ENCODE results near the gene PLVAP. TPM values are rescaled to one million over a fixed set of nuclear protein-coding genes. Genes with fewer than 3 reads are reported as not detected.

Gene PLVAP
- total and polyA plus RNA-seq, 2 donors from 2014 or later, result 148 to 195 TPM

- Histone ChIP-seq H3K9ac (ENCODE audit: low read length in 3 of 3) (no peak overlapping the region), H3K27me3 (ENCODE audit: control insufficient read depth, insufficient read depth, low read length) (no peaks in the 10 kb centered on the region), H3K4me1 (ENCODE audit: control insufficient read depth in 2 of 3, insufficient read depth in 2 of 3, low read depth in 1 of 3, low read length in 3 of 3) (peaks cover 0 to 19% (median 10%) of the 10 kb centered on the region in 3 donors), H3K27ac (ENCODE audit: low read depth in 2 of 2, low read length in 2 of 2) (peak overlapping the region in 1 of 2 donors; percentile 43), H3K4me3 (ENCODE audit: low read length in 3 of 3) (peak overlapping the region in 1 of 3 donors; percentile 66), H3K9me3 (ENCODE audit: control insufficient read depth in 2 of 3, insufficient read depth in 1 of 3, low read length in 3 of 3) (no peaks in the 10 kb centered on the region), H3K36me3 (ENCODE audit: control insufficient read depth in 2 of 3, insufficient read depth in 3 of 3, low read length in 3 of 3) (no peaks in the 10 kb centered on the region)
- FAIRE-seq (no peak), DNase-seq (peak in 1 of 5 donors; percentile 70)
- TF ChIP-seq CTCF (IDR thresholded peaks at IDR 0.05; ENCODE audit: borderline replicate concordance, extremely low read depth, insufficient read depth), result no peak
- intact Hi-C loops (cut with DNase I), result no loop called here
Observed at GRCh38 chr19:17303940-17304267, 73.2 kb downstream of the PLVAP start.

- H3K36me3 ChIP-seq (ENCODE audit: control insufficient read depth in 2 of 3, insufficient read depth in 3 of 3, low read length in 3 of 3), result no peaks in the 10 kb centered on the region
- peak within 1 kb of the TSS in 1 of 2 donors; percentile 43 for H3K27ac ChIP-seq (ENCODE audit: low read depth in 2 of 2, low read length in 2 of 2)
- intact Hi-C loops (cut with DNase I), result no loop called here
- no peaks in the 10 kb centered on the region for H3K9me3 ChIP-seq (ENCODE audit: control insufficient read depth in 2 of 3, insufficient read depth in 1 of 3, low read length in 3 of 3)
- FAIRE-seq (peak; percentile 37), DNase-seq (peak; percentile 97 to 99 (median 98))
- H3K4me1 ChIP-seq (ENCODE audit: control insufficient read depth in 2 of 3, insufficient read depth in 2 of 3, low read depth in 1 of 3, low read length in 3 of 3), result peaks cover 0 to 19% (median 10%) of the 10 kb centered on the region in 3 donors
- H3K4me3 ChIP-seq (ENCODE audit: low read length in 3 of 3), result peak within 1 kb of the TSS in 2 of 3 donors; percentile 48 to 66
- peak; percentile 54 for TF ChIP-seq CTCF (IDR thresholded peaks at IDR 0.05; ENCODE audit: borderline replicate concordance, extremely low read depth, insufficient read depth)
- no peaks in the 10 kb centered on the region for H3K27me3 ChIP-seq (ENCODE audit: control insufficient read depth, insufficient read depth, low read length)
- H3K9ac ChIP-seq (ENCODE audit: low read length in 3 of 3), result peak within 1 kb of the TSS in 2 of 3 donors; percentile 58 to 82
Observed at GRCh38 chr19:17303167-17303939, 73.8 kb downstream of the PLVAP start, which contains the start of gene ABHD8. Gene ABHD8, minus strand, starts transcription at chr19:17303425. Its CDS starts 1,809 bp downstream, at chr19:17301616.

- no peak for TF ChIP-seq CTCF (IDR thresholded peaks at IDR 0.05; ENCODE audit: borderline replicate concordance, extremely low read depth, insufficient read depth)
- H3K27ac ChIP-seq (ENCODE audit: low read depth in 2 of 2, low read length in 2 of 2), result peak overlapping the region in 1 of 2 donors; percentile 43
- H3K36me3 ChIP-seq (ENCODE audit: control insufficient read depth in 2 of 3, insufficient read depth in 3 of 3, low read length in 3 of 3), result no peaks in the 10 kb centered on the region
- peak overlapping the region in 2 of 3 donors; percentile 58 to 82 for H3K9ac ChIP-seq (ENCODE audit: low read length in 3 of 3)
- H3K9me3 ChIP-seq (ENCODE audit: control insufficient read depth in 2 of 3, insufficient read depth in 1 of 3, low read length in 3 of 3), result no peaks in the 10 kb centered on the region
- no peak for FAIRE-seq
- no peaks in the 10 kb centered on the region for H3K27me3 ChIP-seq (ENCODE audit: control insufficient read depth, insufficient read depth, low read length)
- H3K4me1 ChIP-seq (ENCODE audit: control insufficient read depth in 2 of 3, insufficient read depth in 2 of 3, low read depth in 1 of 3, low read length in 3 of 3), result peaks cover 0 to 17% (median 10%) of the 10 kb centered on the region in 3 donors
- H3K4me3 ChIP-seq (ENCODE audit: low read length in 3 of 3), result peak overlapping the region in 2 of 3 donors; percentile 48 to 66
- peak in 3 of 5 donors; percentile 29 to 86 (median 82) for DNase-seq
- intact Hi-C loops (cut with DNase I), result no loop called here
Observed at GRCh38 chr19:17302391-17303166, 74.6 kb downstream of the PLVAP start.

Other genes with a start within 250 kb of the PLVAP start
- gene USE1, start 162.0 kb downstream of the PLVAP start, total RNA-seq, result 26.0 TPM
- 52.6 TPM for gene USE1, start 162.0 kb downstream of the PLVAP start, polyA plus RNA-seq (ENCODE audit: insufficient read depth, low read depth, low replicate concordance)
- 35.3 TPM for gene OCEL1, start 151.1 kb downstream of the PLVAP start, total RNA-seq
- gene OCEL1, start 151.1 kb downstream of the PLVAP start, polyA plus RNA-seq (ENCODE audit: insufficient read depth, low read depth, low replicate concordance), result 80.1 TPM
- gene NR2F6, start 131.4 kb downstream of the PLVAP start, total RNA-seq, result 46.8 TPM
- 60.2 TPM for gene NR2F6, start 131.4 kb downstream of the PLVAP start, polyA plus RNA-seq (ENCODE audit: insufficient read depth, low read depth, low replicate concordance)
- 8.9 TPM for gene USHBP1, start 112.6 kb downstream of the PLVAP start, total RNA-seq
- gene USHBP1, start 112.6 kb downstream of the PLVAP start, polyA plus RNA-seq (ENCODE audit: insufficient read depth, low read depth, low replicate concordance), result 7.2 TPM
- gene BABAM1, start 109.9 kb downstream of the PLVAP start, total RNA-seq, result 69.4 TPM
- gene BABAM1, start 109.9 kb downstream of the PLVAP start, polyA plus RNA-seq (ENCODE audit: insufficient read depth, low read depth, low replicate concordance), result 105 TPM
- gene ANKLE1, start 95.4 kb downstream of the PLVAP start, total RNA-seq, result 0.54 TPM
- gene ANKLE1, start 95.4 kb downstream of the PLVAP start, polyA plus RNA-seq (ENCODE audit: insufficient read depth, low read depth, low replicate concordance), result not detected
- gene ABHD8, start 73.9 kb downstream of the PLVAP start, total RNA-seq, result 9.6 TPM
- 20.0 TPM for gene ABHD8, start 73.9 kb downstream of the PLVAP start, polyA plus RNA-seq (ENCODE audit: insufficient read depth, low read depth, low replicate concordance)
- 59.3 TPM for gene MRPL34, start 71.5 kb downstream of the PLVAP start, total RNA-seq
- 369 TPM for gene MRPL34, start 71.5 kb downstream of the PLVAP start, polyA plus RNA-seq (ENCODE audit: insufficient read depth, low read depth, low replicate concordance)
- 27.7 TPM for gene DDA1, start 67.8 kb downstream of the PLVAP start, total RNA-seq
- 35.9 TPM for gene DDA1, start 67.8 kb downstream of the PLVAP start, polyA plus RNA-seq (ENCODE audit: insufficient read depth, low read depth, low replicate concordance)
- gene ANO8, start 42.5 kb downstream of the PLVAP start, total RNA-seq, result 12.1 TPM
- 3.0 TPM for gene ANO8, start 42.5 kb downstream of the PLVAP start, polyA plus RNA-seq (ENCODE audit: insufficient read depth, low read depth, low replicate concordance)
- gene GTPBP3, start 39.8 kb downstream of the PLVAP start, total RNA-seq, result 20.4 TPM
- gene GTPBP3, start 39.8 kb downstream of the PLVAP start, polyA plus RNA-seq (ENCODE audit: insufficient read depth, low read depth, low replicate concordance), result 11.0 TPM
- 0.57 TPM for gene CCDC194, start 16.9 kb upstream of the PLVAP start, total RNA-seq
- not detected for gene CCDC194, start 16.9 kb upstream of the PLVAP start, polyA plus RNA-seq (ENCODE audit: insufficient read depth, low read depth, low replicate concordance)
- gene BST2, start 28.3 kb upstream of the PLVAP start, total RNA-seq, result 89.6 TPM
- gene BST2, start 28.3 kb upstream of the PLVAP start, polyA plus RNA-seq (ENCODE audit: insufficient read depth, low read depth, low replicate concordance), result 250 TPM
- 57.6 TPM for gene MVB12A, start 42.7 kb upstream of the PLVAP start, total RNA-seq
- 88.3 TPM for gene MVB12A, start 42.7 kb upstream of the PLVAP start, polyA plus RNA-seq (ENCODE audit: insufficient read depth, low read depth, low replicate concordance)
- gene TMEM221, start 71.3 kb upstream of the PLVAP start, total RNA-seq, result 0.13 TPM
- not detected for gene TMEM221, start 71.3 kb upstream of the PLVAP start, polyA plus RNA-seq (ENCODE audit: insufficient read depth, low read depth, low replicate concordance)
- gene NXNL1, start 83.6 kb upstream of the PLVAP start, total RNA-seq, result not detected
- not detected for gene NXNL1, start 83.6 kb upstream of the PLVAP start, polyA plus RNA-seq (ENCODE audit: insufficient read depth, low read depth, low replicate concordance)
- 21.9 TPM for gene SLC27A1, start 93.2 kb upstream of the PLVAP start, total RNA-seq
- gene SLC27A1, start 93.2 kb upstream of the PLVAP start, polyA plus RNA-seq (ENCODE audit: insufficient read depth, low read depth, low replicate concordance), result 16.9 TPM
- 75.5 TPM for gene PGLS, start 134.3 kb upstream of the PLVAP start, total RNA-seq
- 105 TPM for gene PGLS, start 134.3 kb upstream of the PLVAP start, polyA plus RNA-seq (ENCODE audit: insufficient read depth, low read depth, low replicate concordance)
- 66.2 TPM for gene COLGALT1, start 178.3 kb upstream of the PLVAP start, total RNA-seq
- 23.6 TPM for gene COLGALT1, start 178.3 kb upstream of the PLVAP start, polyA plus RNA-seq (ENCODE audit: insufficient read depth, low read depth, low replicate concordance)

Data from kidney (tissue), 14 donors.